GM03348 (cell line): ENCODE measurements around the gene OGT.

Experiments
- DNase-seq: peaks from one replicate; pipeline ENCODE4 v3.0.0; 2012; ENCODE audit warnings: low spot score

OGT gene

DNA sequence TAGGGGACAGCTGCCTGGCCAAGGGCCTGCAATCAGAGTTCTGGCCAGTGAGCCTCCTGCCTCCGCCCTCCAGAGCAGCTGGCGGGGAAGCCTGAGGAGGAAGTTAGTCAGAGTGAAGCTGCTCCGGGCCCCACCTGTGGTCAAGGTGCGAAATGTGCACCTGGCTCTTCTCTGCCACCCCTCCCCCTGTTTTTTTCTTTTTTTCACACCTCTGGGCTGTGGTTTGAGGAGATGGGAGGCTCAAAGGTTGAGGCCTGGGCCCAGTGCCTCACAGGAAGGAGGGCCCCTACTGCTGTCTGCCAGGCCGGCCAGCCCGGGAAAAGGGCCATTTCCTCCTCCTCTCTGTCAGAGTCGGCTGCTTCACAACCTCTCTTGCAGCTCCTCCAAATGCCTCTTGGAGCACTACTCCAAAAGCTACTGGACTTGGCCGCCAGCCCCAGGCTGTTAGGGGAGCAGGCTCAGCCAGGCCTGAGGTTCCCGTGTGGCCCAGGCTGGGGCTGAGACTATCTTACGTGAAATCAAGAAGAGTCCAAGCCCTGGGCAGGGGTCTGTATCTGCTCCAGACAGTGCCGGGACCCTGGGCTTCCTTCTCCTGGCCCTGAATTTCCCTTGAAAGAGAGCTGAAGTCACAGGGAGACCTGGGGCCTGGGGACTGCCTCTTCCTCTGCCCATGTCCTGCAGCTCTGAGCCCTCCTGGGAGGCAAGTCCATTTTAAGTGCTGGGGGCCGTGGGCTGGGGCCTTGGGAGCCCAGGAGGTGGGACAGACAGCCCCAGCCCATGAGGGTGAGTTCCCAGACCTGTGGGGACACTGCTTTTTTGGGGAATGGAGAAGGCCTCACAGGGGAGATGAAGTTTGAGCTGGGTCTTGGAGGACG lies 89.9 kb downstream of the OGT start:
- peak; percentile 91 for DNase-seq

GRCh38 chrX:71623714-71624113 lies 90.8 kb downstream of the OGT start:
- DNase-seq = no peak

GRCh38 chrX:71625471-71625870 lies 92.6 kb downstream of the OGT start:
- DNase-seq = no peak
